ENCODE measurements around the gene ARFIP2.

The ARFIP2 gene

DNA sequence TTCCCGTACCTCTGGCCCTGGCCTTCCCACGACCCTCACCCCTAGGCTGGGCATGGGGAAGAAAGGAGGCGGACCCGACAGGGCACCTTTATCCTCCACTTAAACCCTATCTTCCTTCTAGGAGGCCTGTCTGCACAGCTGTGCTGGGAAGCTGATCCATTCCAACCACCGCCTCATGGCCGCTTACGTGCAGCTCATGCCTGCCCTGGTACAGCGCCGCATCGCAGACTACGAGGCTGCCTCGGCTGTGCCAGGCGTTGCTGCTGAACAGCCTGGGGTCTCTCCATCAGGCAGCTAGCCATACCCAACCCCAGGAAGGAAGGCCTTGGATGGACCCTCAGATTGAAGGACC, 769 bp upstream of the ARFIP2 start:
- DNase-seq: no peak

DNA sequence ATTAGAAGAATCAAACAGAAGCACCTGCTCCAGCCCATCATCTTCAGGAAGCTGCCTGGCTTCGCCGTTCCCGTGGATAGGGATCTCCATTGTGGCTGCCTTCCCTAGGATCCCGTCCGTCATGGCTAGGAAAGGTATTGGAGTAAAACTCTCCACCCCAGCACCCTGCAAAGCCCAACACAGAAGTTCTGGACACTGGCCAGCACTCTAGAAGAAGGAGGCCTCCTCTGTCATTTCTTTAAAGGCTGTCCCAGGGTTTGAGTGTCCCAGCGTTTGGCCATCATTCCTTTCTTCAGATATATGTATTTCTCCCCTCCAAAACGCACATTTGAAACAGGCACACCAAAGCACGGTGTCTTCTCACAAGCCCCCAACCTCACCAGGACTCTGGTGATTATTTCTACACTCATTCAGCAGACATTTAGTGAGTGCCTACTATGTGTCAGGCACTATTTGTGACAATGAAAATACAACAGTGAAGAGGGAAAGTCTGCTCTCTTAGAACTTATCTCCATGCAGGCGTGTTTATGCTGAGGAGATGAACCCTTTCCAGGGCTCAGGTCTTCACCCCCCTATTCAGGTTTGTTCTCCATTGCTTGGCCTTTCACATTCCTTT, 724 bp downstream of the ARFIP2 start:
- DNase-seq: no peak

DNA sequence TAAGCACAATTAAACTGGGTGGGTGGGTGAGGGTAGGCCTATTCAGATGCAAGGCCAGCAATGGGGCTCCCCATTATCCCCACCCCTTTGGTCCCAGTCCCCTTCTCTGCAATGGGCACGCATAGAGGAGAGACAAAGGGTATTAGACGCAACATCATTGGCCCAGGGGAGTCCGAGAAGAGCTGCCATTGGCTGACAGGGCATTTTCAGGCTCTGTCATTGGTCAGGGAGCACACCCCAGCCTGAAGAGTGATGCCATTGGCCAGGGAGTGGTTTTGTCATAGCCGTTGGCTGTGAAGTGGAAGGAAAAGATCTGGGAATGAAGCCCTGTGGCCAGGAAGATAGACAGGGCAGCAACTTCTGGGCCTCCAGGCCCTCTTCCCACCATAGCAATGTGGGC, 4.6 kb downstream of the ARFIP2 start:
- DNase-seq: no peak

- no peak for DNase-seq
Measured at GRCh38 chr11:6475936-6476335, 5.2 kb downstream of the ARFIP2 start.

GRCh38 chr11:6474806-6475500, 6.2 kb downstream of the ARFIP2 start:
- DNase-seq: no peak

GRCh38 chr11:6474413-6474792, 6.7 kb downstream of the ARFIP2 start:
- DNase-seq: no peak

GRCh38 chr11:6473451-6474412, 7.4 kb downstream of the ARFIP2 start, which contains the start of gene TRIM3:
Gene TRIM3 (minus strand): TSS chr11:6473941. CDS start chr11:6465695, 8,246 bp downstream.
- DNase-seq: no peak

GRCh38 chr11:6472934-6473333, 8.2 kb downstream of the ARFIP2 start:
- DNase-seq: no peak

DNA sequence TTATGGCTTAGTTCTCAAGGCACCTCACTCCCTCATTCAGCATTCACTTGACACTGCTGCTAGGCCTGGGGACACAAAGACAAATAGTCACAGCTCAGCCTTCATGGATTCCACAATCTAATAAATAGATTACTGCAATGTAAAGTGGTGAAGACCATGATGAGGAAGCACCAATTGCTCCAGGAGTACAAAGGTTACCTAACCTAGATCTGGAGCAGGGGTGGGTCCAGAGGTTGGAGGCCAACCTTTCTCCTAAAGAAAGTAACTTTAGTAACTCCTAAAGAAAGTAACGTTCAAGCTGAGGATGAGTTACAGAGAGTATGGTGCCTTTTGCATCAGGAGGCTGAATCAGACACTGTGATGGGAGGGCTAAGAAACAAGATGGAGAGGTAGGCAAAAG, 11.5 kb downstream of the ARFIP2 start:
- no peak for DNase-seq

DNA sequence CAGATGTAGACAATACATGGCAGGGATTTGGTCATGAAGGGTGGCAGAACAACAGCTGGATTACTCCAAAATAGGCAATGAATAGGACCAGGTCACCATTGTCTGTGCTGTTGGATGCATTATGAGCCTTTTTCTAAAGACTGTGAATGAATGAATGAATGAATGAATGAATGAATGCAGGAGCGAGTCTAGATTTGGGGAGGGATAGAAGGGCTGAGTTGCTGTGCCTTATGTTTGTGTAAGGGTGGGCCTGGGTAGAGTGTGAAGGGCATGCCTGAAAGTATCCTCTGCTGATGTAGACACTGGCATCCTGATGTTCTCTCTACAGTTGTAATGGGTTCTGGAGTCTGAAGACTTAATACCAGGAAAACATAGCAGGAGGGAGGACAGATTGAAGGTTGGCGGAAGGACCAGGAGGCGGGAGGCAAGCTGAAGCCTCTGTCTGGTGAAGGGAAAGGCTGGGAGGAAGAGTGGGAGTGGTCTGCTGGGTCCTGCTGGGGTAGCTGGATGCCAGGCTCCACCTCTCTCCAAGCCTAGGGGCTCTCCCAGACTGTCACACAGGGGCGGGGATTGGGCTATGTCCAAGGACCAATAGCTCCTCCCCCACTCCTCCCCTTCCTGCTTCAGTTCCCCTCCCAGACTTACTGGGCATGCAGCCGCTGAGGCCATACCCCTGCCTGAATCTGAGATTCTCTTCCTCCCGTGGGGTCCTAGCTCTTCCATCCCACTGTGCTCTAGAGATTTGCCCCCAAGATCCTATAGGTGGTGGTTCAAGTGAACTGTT, 12.2 kb downstream of the ARFIP2 start:
- no peak for DNase-seq

GRCh38 chr11:6459099-6459450, 22.1 kb downstream of the ARFIP2 start:
- DNase-seq: no peak

- DNase-seq: no peak
Measured at GRCh38 chr11:6458352-6459098, 22.6 kb downstream of the ARFIP2 start.

- DNase-seq: no peak
Measured at GRCh38 chr11:6457581-6458320, 23.4 kb downstream of the ARFIP2 start.

GRCh38 chr11:6456361-6457073, 24.6 kb downstream of the ARFIP2 start:
- DNase-seq: no peak

DNA sequence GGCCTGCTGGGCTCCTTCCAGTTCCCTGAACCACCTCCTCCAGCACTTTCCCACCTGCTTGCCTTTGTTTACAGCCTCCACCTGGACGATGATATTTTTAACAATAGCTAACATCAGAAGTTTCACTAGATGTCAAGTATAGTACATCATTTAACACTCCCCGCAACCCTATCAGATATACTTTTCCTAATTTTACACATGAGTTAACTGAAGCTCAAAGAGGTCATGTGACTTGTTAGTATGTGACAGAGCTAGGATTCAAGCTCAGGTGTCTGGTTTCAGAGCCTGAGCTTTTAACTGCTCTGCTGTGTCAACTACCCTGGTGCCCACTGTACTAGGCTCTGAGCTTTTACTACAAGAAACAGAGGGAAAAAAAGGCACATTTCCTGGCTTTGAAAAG, 26.1 kb downstream of the ARFIP2 start:
- no peak for DNase-seq

GRCh38 chr11:6453152-6453551, 28.0 kb downstream of the ARFIP2 start:
- no peak for DNase-seq

DNA sequence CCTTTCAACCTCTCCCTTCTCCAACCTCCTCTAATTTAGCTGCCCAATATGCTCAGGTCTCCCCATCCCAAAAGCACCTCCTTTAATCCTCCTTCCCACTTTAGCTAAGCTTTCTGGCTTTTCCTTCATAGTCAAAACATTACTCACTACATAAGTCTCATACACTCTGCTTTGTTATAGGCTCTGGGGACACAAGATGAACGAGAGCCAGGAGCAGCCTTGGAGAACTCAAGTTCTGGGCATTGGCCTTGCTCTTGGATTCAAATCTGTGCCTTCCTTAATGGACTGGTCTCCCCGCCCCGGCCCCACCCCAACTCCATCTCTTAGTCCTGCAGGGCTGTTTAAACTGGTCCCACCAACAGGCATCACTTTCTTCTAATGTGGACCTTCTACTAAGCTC, 28.9 kb downstream of the ARFIP2 start:
- DNase-seq: no peak

DNA sequence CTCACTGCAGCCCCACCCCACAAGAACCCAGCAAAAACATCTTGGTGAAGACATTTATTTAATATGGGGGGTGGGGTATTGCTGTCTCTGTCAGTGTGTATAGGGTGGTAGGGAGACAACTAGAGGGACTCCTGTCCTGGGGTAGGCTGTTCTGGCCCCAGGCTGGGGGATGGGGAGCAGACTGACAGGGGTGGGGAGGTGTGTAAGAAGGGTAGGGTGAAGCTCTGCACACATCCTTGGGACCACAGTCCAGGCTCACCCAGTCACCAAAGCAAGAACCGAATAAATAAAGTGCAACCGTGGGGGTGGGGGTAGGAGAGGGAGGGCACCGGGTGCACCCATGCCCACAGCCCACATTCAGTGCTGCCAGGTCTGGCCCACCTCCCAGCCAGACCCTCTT, 32.6 kb downstream of the ARFIP2 start:
- no peak for DNase-seq

- no peak for DNase-seq
Measured at GRCh38 chr11:6443269-6444003, 37.7 kb downstream of the ARFIP2 start.

GRCh38 chr11:6442441-6442840, 38.7 kb downstream of the ARFIP2 start:
- DNase-seq: no peak
